Muscle of back (tissue), 11 donors: ENCODE data around the gene NTM. TPM values are rescaled to one million over a fixed set of nuclear protein-coding genes. Genes with fewer than 3 reads are reported as not detected.
A peak's percentile ranks its signal among the peaks of the same experiment; 100 is the strongest.

Experiments used
- DNase-seq, 3 donors: peaks; one replicate each; pipeline versions ENCODE4 v3.0.0 to v3.0.0-alpha.2; 2013
- polyA plus RNA-seq, 10 donors: library from polyadenylated mRNA; unstranded; fragments of 120-200 nt; gene quantifications; one replicate each; pipeline ENCODE4 v1.2.1, GENCODE V29; 2013; ENCODE audit not compliant: insufficient read length in 10 of 10

Gene NTM
- polyA plus RNA-seq, 10 donors: 12.7 to 28.4 (median 21.0) TPM

GRCh38 chr11:131859538-131860210 is 489.3 kb downstream of the NTM start:
- peak in 1 of 3 donors; percentile 29 for DNase-seq

DNA sequence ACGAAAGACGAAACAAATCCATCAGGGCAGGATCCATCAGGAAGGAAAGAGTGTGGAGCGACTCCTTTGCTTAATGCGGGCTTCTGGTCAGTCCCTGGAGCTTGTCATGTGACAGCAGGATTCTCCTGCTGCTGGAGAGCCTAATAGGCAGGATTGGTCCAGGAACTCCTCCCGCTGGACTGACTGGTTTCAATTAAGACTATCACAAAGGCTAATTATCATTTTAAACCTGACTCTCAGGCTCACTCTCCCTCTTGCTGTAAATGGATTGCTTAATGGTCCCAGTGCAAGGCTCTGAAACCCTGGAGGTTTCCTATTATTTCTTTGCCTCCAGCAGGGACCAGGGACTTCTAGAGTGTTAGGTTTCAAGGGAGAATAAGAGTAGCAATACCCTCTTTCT is 493.8 kb downstream of the NTM start:
- no peak for DNase-seq

GRCh38 chr11:131865860-131866259 is 495.4 kb downstream of the NTM start:
- no peak for DNase-seq

- DNase-seq: no peak
Measured at GRCh38 chr11:131866535-131867400, 496.4 kb downstream of the NTM start.

DNA sequence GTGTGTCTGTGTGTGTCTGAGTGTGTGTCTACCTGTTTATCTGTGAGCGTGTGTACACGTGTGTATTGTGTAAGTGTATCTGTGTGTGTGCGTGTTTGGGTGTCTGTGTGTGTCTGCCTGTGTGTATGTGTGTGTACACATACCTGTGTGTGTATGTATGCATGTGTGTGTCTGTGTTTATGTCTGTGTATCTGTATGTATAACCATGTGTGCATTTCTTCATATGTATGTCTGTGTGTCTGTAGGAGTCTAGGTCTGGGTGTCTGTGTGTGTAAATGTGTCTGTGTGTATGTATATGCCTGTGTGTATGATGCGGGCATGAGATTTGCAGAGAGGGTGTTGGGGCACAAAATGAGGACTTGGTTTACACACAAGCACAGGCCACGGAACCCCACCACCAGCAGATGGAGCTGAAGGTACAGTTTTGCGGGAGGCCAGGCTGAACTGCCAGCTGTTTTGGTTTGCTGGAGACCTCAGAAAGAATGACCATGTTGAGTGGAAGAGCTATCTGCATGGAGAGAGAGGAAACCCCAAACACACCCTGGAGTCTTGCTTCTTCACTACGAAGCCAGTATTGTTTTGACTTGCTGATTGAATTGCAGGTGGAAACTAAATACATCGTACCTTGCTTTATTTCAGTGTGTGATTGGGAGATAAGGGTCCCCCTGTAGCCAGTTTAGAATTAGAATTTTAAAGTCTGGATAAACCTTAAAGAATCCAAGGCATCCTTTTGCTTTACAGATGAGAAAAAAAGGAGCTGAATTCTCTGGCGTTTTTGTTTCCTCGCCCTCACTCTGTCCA is 497.2 kb downstream of the NTM start:
- DNase-seq: peak; percentile 80 to 90 (median 82)

GRCh38 chr11:131868629-131869507 is 498.5 kb downstream of the NTM start:
- DNase-seq: no peak

DNA sequence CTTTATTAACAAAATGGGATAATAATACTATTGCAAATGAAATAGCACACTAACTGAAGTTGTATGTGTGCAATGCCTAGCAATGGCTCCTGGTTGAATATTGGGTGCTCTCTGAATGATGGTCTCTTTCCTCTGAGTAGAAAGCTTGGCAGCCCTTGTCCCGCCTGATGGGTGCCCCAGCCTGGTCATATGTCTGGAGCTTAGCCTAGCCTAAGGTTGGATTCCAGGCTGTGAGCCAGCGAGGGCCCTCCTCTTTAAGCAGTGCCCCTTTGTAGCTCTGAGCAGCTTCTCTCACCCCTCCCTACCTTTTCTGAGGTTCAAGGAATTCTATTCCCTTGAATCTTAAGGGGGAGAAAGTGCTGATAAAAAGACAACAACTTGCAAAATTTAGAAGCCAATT is 499.9 kb downstream of the NTM start:
- no peak for DNase-seq

DNA sequence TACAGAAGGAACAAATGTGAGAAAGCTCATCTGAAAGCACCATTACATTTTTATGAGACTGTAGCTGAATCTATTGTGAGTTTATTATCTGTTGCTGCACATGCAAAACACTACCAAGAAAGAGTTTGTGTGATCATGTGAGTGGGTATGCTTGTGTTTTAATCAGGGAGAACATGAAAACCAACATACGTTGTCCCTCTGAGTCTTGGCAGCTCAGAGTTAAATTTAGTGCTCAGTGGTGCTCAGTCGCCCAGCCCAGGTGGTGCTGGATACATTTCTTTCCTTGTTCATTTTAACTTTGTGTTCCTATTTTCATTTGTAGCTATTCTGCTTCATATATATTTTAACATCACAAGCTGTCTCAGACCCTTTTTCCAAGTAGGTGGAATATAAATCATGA is 500.6 kb downstream of the NTM start:
- DNase-seq: no peak

- DNase-seq: no peak
Measured at GRCh38 chr11:131874070-131874469, 503.7 kb downstream of the NTM start.

- peak in 2 of 3 donors; percentile 65 to 84 for DNase-seq
Measured at GRCh38 chr11:131875611-131876010, 505.2 kb downstream of the NTM start.

DNA sequence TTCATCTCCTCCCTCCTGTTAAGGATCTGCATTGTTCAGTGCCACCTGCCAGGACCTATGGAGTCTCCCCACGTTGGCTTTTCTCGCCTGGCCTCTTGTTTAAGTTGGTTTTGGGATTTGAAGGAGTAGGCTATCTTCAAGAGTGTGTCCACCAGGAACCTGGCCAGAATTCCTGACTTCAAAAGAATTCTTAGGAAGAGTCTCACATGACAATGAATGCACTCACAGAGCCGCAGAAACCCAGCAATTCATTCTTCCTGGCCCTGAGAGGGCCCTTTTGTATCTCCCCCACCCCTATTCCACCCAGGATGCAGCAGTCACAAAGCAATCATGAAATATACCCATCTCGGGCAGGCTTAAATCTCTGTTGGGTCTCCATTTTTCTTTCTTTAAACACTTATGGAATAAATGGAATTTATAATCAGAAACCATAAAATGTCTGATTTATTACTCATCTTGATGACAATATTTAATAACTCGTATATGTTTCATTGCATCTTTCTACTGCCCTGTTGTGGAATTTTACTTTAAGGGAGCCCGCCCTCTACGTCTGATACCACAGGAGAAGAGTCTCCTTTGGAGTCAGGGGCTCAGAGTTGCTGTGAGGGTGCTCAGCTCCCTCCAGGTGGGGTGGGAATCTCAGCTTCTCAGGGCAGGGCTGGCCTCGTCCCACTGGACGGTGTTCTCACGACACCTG is 507.0 kb downstream of the NTM start:
- no peak for DNase-seq

DNA sequence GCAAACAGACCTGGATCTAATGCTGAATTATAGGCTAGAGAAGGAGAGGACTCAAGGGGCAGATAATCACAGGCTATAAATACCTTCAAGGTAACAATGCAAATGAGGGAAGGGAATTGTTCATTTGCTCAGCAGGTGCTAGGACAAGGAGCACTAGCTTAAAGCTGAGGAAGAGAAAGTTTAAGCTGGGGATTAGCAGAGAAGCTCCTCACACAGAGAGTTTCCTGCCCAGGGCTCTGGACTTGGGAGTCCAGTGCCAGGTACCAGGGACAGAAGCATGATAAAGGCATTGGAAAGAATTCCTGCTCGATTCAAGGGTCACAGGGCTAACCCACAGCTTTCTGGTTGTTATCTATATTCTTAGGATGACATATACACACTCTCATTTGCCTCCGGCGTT is 509.9 kb downstream of the NTM start:
- DNase-seq: no peak

DNA sequence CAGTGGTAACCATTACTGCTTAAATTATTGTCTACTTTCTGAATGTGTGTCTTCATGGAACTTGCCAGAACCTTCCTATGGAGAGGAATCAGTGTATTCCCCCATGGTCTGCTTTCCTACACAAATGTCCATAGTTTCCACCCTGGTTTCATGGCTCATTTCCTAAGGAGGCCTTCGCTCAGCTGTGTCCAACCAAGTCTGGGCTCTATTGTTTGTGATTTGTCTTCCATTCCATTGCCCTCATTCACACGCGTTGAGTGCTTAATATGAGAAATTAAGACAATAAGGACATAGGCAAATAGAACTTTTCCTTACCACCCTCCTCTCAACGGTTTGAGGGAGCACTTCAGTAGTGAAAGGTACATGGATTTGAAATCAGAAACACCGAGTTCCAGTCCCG is 510.6 kb downstream of the NTM start:
- DNase-seq: no peak

DNA sequence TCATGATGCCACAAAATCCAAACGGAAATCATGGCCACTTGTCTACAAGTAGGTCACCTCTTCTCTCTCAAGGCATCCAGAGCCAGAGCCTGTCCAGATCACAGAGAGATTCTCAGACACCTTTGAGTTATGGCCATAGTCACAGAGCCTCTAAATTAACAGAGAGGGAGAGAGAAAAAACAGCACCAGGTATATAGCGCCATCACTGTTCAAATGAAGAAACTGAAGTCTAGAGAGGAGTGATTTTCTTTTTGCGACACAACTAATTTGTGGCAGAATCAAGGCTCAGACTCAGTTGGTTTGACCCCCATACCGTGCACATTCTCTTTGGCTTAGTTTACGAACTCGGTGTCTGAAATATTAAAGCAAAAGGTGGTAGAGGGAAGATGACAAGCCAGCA is 512.9 kb downstream of the NTM start:
- no peak for DNase-seq

GRCh38 chr11:131884461-131885073 is 514.2 kb downstream of the NTM start:
- no peak for DNase-seq

- no peak for DNase-seq
Measured at GRCh38 chr11:131885431-131885830, 515.0 kb downstream of the NTM start.

DNA sequence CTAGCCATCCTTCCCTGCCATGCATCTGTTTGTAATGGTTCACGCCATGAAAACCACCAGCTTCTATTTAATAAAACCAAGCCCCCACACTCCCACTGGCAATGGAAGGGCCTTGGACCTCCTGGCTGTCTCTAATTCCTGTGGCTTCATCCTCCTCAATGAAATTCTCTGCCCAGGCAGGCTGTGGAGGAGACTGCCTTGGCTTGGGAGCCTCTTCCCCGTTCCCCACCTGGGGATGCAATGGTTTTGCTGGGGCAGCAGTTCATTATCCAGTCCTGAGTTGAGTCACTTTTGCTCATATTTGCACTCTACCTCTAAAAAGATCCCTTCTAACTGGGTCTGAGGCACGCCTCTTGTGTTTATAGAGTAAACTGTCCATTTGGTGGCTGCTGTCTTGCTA is 515.8 kb downstream of the NTM start:
- DNase-seq: no peak

- peak; percentile 51 to 90 (median 67) for DNase-seq
Measured at GRCh38 chr11:131888230-131888855, 517.9 kb downstream of the NTM start.

DNA sequence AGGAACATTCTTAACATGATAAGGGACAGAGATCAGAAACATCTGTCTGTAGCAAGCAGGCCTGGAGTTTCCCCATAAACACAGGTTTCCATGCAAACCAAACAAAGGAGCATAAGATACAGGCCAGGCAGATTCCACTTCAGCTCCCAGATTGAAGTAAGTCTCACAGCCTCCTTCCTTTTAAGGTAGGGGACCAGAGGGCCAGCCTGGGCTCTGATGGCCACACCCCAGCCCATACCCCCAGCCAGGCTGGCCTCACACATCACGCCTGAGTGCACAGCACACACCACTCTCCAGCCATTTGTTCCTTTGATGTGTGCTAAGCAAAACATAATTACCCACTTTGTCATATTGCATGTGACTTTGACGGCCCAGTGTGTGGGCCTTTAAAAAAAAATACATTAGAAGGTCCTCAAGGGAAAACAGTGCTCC is 518.7 kb downstream of the NTM start:
- DNase-seq: peak; percentile 76 to 90 (median 90)
